Cerebellar nuclear complex (tissue), 1 donor: ENCODE results near the gene SOSTDC1.

Source experiments
- DNase-seq, 2 experiments: peaks; one replicate each; lab custom pipeline; 2025; lab: John Stamatoyannopoulos, UW

Gene SOSTDC1

DNA sequence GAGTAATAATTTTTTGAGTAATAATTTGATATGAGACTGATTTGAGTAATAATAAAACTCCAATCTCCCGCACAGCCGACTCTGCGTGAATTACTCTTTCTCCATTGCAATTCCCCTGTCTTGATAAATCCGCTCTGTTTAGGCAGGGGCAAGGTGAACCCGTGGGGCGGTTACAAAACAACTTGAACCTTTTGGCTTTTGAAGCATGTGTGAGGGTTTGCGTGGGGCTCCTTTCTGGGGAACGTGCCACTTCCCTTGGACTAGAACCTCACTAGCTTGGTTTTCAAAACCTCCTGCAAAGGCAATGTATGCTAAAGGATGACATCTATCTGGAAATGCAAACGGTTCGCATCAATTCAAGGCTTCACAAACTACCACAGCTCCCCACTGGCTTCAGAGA, 45.7 kb downstream of the SOSTDC1 start:
- no peak for DNase-seq

DNA sequence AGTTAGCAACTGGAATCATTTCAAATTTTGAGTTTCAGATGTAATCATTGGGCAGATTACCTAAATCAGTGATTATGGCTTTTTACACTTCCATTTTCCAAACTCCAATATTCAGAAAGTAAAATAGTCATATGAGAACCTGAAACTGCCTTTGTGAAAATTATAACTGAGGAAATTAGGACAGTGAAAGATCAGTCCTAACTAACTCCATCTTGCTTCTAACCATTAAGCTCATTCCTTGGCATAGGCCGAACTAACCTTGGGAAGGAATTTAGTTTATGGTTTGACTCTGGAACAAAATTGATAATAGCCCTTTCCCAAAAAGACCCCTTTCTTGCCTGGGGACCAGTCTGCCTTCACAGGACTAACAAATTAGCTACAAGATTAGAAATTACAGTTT, 46.4 kb downstream of the SOSTDC1 start:
- no peak for DNase-seq

DNA sequence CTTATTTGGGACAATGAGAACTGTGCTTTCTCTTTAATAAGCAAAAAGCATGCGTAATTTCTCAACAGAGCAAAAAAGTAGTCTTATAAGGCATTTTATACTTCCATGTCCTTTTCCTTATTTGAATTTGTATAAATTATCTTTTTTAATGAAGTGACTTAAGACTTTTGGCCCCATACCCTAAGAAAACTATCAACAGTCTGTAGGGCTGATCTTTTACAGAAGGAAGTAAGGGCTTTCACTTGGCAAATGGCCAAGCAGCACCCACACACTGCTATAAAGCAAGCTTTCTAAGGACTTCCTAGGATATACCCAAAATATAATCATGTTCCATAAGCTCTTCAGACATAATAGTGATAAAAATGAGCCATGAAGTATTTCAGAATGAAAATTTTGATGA, 47.6 kb downstream of the SOSTDC1 start:
- DNase-seq, result no peak

DNA sequence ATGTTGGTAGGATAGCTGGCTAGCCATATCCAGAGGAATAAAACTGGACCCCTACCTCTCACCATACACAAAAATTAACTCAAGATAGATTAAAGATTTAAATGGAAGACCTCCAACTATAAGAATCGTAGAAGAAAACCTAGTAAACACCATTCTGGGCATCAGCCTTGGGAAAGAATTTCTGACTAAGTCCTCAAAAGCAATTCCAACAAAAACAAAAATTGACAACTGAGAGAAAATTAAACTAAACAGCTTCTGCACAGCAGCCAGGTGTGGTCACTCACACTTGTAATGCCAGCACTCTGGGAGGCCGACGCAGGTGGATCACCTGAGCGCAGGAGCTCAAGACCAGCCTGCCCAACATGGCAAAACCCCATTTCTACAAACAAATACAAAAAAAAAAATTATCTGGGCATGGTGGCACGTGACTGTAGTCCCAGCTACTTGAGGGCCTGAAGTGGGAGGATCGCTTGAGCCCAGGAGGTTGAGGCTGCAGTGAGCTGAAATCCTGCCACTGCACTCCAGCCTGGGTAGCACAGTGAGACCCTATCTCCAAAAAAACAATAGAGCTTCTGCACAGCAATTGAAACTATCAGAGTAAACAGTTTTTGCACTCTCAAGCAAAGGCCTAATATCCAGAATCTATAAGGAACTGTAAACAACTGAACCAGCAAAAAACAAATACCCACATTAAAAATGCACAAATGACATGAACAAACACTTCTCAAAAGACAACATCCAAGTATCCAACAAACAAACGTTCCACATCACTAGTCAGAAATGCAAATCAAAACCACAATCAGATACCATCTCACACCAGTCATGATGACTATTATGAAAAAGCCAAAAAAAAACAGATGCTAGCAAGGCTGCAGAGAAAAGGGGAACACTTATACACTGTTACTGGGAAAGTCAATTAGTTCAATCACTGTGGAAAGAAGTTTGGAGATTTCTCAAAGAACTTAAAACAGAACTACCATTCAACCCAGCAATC, 49.0 kb downstream of the SOSTDC1 start:
- no peak for DNase-seq

DNA sequence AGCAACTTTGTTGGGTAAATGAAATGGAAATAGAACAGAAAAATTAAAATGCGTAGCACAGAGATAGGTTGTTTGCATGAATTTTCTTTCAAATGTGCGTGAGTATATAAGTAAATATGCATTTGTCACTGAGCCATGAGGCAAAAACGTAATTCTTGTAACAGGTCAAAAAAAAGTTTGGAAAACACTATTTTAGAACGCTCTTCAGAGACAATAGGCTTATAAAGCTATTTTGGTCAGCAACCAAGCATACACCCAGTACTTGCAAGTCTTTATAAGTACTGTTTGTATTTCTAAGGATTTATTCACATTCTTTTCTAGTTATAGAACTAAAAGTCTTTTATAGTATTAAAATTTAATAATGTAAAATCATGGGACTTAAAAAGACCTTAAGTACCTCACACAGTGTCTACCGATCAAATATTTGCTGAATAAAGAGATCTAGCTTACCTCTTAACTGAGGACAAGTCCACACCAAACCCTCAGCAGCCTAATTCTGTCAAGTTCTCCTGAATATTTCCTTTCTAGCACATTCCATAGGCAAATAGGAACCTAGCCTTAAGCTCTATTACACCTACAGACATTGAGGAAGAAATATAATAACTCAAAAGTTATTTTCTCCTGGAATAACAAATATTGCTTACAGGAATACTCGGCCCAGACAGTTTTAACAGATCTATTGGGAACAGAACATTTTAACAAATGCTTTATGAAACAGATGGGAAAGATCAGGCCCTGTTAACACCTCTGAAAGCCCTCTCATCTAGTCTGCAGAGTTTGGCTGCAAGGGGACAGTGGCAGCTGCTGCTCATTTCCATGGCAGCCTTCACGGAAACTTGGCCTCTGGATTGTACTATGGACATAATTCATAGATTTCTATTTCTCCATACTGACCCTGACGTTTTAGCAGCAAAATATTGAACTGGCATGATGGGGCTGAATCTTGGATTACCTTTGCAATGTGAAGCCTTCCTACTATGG, 53.0 kb downstream of the SOSTDC1 start:
- no peak for DNase-seq
